GM13977 (cell line): Measurements from ENCODE around the gene SH3GL1.

Experiments
- DNase-seq: peaks from one replicate; pipeline ENCODE4 v3.0.0; 2012; ENCODE audit warnings: low spot score
- in situ Hi-C: fragments of 300-500 bp; cut with MboI; formaldehyde crosslinking; loops from one replicate; pipeline ENCODE4 v1.12.0; 2022; ENCODE audit warnings: low sequenced_read_pairs, low pct_unique_long_range_greater_than_20kb, mixed read lengths, inconsistent platforms; ENCODE audit not compliant: unreplicated experiment
- TF ChIP-seq, protein P1 (sequence below): IDR thresholded peaks from 2 replicates; pipeline ENCODE4 v1.5.1; 2012; ENCODE audit warnings: mild to moderate bottlenecking, control low read depth; ENCODE audit not compliant: insufficient read depth; ENCODE audit errors: extremely low read depth, missing control alignments

Gene SH3GL1, protein sequence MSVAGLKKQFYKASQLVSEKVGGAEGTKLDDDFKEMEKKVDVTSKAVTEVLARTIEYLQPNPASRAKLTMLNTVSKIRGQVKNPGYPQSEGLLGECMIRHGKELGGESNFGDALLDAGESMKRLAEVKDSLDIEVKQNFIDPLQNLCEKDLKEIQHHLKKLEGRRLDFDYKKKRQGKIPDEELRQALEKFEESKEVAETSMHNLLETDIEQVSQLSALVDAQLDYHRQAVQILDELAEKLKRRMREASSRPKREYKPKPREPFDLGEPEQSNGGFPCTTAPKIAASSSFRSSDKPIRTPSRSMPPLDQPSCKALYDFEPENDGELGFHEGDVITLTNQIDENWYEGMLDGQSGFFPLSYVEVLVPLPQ

DNA sequence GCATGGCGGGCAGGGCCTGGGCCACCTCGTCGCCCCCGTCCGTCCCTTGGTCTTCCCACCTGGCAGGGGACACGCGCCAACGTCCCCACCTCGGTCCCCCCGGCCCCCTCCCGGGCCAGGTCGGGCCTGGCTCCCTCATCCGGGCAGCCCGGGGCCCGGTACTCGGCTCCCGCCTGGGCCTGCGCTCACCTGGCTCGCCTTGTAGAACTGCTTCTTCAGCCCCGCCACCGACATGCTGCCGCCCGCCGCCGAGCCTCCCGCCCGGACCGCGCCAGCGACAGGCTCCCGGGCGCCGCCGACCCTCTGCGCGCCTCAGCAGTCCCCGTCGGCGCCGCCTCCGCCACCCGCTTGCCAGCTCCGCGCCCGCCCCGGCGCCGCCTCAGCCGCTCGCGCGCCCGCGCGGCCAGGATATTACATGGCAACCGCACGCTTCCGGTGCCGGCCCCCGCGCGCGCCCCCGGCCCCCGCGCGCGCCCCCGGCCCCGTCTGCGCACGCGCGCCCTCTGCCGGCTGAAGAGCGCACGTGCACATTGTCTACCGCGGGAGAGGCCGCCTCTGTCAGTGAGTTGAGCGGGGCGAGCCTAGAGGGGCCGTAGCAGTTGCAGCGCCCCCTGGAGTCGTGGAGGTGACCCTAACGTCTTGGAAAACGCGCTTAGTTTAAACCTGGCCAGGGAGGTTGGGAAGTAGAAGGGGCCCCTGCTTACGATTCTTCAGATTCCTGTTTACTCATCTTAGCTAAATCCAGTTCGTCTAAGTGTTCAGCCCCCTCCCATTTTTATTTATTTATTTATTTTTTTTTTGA is at the start of gene SH3GL1:
Gene SH3GL1 (minus strand): TSS at position 413 of the 802 bp plus-strand sequence. CDS start 179 bp downstream, at position 234.
- DNase-seq, result peak; percentile 95
- in situ Hi-C loops, result no loop called here
- TF ChIP-seq, protein P1, sequence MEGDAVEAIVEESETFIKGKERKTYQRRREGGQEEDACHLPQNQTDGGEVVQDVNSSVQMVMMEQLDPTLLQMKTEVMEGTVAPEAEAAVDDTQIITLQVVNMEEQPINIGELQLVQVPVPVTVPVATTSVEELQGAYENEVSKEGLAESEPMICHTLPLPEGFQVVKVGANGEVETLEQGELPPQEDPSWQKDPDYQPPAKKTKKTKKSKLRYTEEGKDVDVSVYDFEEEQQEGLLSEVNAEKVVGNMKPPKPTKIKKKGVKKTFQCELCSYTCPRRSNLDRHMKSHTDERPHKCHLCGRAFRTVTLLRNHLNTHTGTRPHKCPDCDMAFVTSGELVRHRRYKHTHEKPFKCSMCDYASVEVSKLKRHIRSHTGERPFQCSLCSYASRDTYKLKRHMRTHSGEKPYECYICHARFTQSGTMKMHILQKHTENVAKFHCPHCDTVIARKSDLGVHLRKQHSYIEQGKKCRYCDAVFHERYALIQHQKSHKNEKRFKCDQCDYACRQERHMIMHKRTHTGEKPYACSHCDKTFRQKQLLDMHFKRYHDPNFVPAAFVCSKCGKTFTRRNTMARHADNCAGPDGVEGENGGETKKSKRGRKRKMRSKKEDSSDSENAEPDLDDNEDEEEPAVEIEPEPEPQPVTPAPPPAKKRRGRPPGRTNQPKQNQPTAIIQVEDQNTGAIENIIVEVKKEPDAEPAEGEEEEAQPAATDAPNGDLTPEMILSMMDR, result peak; percentile 99

GRCh38 chr19:4449639-4450028 is 49.3 kb upstream of the SH3GL1 start:
- DNase-seq, result no peak
- in situ Hi-C loops, result no loop called here
- TF ChIP-seq, protein P1, result no peak

DNA sequence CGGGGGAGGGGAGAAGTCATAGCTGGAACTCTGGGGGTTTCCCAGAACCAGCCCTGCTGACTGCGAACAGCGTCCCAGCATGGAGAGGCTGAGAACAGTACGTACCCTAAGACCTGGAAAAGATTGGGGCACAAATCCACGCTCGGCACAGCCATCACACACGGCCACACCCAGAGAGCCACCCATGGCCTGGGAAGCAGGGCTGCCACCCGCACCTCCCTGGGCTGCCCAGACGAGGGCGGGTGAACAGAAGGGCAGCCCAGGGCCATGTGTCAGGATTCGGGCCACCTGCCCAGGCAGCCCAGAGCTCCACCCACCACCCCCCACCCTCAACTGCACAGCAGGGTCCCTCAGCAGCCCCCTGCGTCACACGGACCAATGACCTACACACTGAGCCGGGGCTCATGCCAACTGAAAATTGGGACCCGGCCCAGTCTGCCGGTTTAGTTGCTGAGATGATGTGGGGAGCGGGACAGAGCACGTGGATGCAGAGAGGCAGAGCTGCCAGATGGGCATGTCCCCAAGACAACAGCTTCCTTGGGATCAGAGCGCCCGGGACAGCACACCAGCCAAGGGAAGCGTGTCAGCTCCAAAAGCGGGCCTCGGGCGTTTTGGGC is 48.8 kb upstream of the SH3GL1 start:
- TF ChIP-seq, protein P1, result no peak
- in situ Hi-C loops, result no loop called here
- DNase-seq, result no peak

DNA sequence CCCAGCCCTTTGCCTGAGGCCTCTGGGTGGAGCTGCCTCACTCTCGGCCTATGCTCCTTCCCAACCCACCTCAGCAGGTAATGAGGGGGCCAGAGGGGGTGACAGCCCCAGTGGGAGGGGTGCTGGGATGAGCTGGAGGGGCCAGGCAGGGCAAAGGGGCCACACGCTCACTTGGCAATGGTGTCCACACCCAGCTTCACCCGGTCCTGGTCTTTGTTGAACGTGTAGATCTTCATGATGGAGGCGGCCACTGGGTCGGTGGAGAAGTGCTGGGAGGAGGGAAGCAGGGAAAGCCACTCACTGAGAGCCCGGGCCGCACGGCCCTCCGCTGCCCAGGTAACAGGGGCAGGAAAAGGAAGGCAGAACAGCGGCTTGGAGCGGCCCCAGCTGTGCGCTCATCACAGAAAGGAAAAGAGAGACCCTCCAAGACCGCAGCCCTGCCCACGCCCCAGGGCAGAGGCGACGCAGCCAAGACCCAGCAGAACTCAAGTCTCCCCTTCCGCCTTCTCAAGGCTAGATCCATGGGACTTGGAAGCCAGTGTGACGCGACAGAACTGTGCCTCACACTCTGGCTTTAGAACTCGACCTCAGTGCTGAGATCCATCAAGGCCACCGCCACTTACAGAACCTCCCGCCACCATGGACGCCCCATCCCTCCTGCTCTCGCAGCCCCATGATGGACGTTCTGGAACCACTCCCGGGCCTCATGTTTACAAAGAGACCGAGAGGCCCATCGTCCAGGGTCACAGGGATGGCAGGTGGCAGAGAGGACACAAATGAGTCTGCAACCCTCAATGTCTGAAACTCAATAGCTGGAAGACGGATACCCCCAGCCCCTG is 48.0 kb upstream of the SH3GL1 start:
- no peak for DNase-seq
- TF ChIP-seq, protein P1, result no peak
- in situ Hi-C loops, result no loop called here

- in situ Hi-C loops, result no loop called here
- no peak for DNase-seq
- TF ChIP-seq, protein P1, result no peak
These were observed 47.2 kb upstream of the SH3GL1 start for GRCh38 chr19:4447327-4448146.
